Sigmoid colon (tissue), 7 donors: Measurements from ENCODE around the gene RNU1-3. TPM values are rescaled to one million over a fixed set of nuclear protein-coding genes. Genes with fewer than 3 reads are reported as not detected.
"Not testable (repeated sequence)": the region's sequence is repeated elsewhere in the genome, so short reads cannot be mapped to it uniquely, and the experiment has no call there.

Source experiments
- DNase-seq: peaks from one replicate; pipeline ENCODE4 v3.0.0-alpha.2; 2019
- H3K27ac ChIP-seq, 4 donors: fragments of 200-600 bp; sonication (generic); one replicate each; pipeline ENCODE4 v1.5.1; 2016 to 2019; ENCODE audit warnings: mild to moderate bottlenecking in 1 of 4
- H3K27me3 ChIP-seq, 3 donors: fragments of 200-600 bp; sonication (generic); one replicate each; pipeline ENCODE4 v1.5.1; 2019; ENCODE audit warnings: mild to moderate bottlenecking in 1 of 3
- H3K36me3 ChIP-seq, 4 donors: fragments of 200-600 bp; sonication (generic); one replicate each; pipeline ENCODE4 v1.5.1; 2016 to 2019
- H3K4me1 ChIP-seq, 4 donors: fragments of 200-600 bp; sonication (generic); one replicate each; pipeline ENCODE4 v1.5.1; 2017 to 2019
- H3K4me3 ChIP-seq, 4 donors: fragments of 200-600 bp; sonication (generic); one replicate each; pipeline ENCODE4 v1.5.1; 2017 to 2019; ENCODE audit warnings: mild to moderate bottlenecking in 2 of 4, moderate library complexity in 1 of 4
- H3K9me3 ChIP-seq, 4 donors: fragments of 200-600 bp in 3 of 4; sonication (generic) in 3 of 4; one replicate each; pipeline versions ENCODE4 v1.5.1 to v1.6.1; 2013 to 2019
- EP300 ChIP-seq, 4 donors: sonication (generic); formaldehyde crosslinking; IDR thresholded peaks; one replicate each; pipeline ENCODE4 v1.6.1; 2017; ENCODE audit warnings: antibody characterized with exemption in 4 of 4
- POLR2A ChIP-seq, 2 donors: fragments of 450-650 bp; IDR thresholded peaks; one replicate each; pipeline ENCODE4 v1.6.1; 2016; ENCODE audit warnings: antibody characterized with exemption in 2 of 2, mild to moderate bottlenecking in 2 of 2, moderate library complexity in 2 of 2
- POLR2AphosphoS5 ChIP-seq, 4 donors: sonication (generic); formaldehyde crosslinking; IDR thresholded peaks; one replicate each; pipeline ENCODE4 v1.6.1; 2017; ENCODE audit warnings: antibody characterized with exemption in 4 of 4
- WGBS, 2 donors: extraction: QIAGEN DNeasy Blood & Tissue Kit; methylation state at CpG; one replicate each; pipeline ENCODE4 v1.1.7; 2013; 5-methylcytosine and 5-hydroxymethylcytosine counted together
- intact Hi-C: fragments of 100-400 bp; cut with DNase I; formaldehyde crosslinking; loops from one replicate; pipeline ENCODE4 v1.15.1; 2023
- polyA plus RNA-seq, 3 donors: library from polyadenylated mRNA; stranded (reverse); fragments of 200-250 nt; gene quantifications; one replicate each; pipeline ENCODE4 v1.2.3, GENCODE V29; 2013
- total RNA-seq, 4 donors: library from RNA; depleted of rRNA; stranded (reverse); fragments of >200 nt; gene quantifications; one replicate each; pipeline ENCODE4 v1.1.0, GENCODE V29; 2016
- TF ChIP-seq, protein P1 (sequence below), 4 experiments: fragments of 450-650 bp in 3 of 4; fragments of 200-600 bp in 1 of 4; IDR thresholded peaks; one replicate each; pipeline ENCODE4 v1.5.1; 2016 to 2019; ENCODE audit warnings: antibody characterized with exemption in 4 of 4, mild to moderate bottlenecking in 3 of 4, moderate library complexity in 2 of 4
- donor health status: healthy with polysubstance abuse.
- donor health status: Bipolar disorder and iron deficiency.
- donor health status: healthy.

Gene RNU1-3
- total and polyA plus RNA-seq, 7 donors, result under 0.01 TPM; not detected in 3

DNA sequence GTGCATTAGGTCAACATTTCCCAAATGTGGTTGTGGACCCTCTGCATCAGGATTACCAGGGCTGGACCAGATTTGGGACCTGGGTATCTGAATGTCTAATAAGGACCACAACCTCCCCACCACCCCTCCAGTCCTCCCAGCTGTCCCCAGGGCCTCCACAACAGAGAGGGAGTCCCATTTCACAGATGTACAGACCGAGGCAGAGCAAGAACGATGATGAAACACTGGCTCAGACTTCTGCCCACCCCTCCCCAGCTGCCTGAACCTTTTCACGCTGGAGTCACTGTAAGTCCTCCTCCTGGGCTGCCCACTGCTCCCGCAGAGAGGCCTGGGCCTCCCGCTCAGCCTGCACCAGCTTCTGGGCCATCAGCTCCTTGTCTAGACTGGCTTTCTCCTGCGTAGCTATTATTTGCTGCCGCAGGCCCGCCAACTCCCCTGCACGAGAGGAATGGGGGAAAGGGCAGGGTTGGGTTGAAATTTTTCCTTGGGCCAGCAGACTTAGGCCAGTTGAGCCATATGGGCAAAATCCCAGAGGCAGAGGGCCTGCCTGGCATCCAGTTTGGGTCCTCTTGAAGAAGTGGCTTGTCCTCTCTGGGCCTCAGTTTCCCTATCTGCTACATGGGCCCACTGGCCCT is 45.0 kb downstream of the RNU1-3 start:
- not testable (repeated sequence) for H3K27ac ChIP-seq

DNA sequence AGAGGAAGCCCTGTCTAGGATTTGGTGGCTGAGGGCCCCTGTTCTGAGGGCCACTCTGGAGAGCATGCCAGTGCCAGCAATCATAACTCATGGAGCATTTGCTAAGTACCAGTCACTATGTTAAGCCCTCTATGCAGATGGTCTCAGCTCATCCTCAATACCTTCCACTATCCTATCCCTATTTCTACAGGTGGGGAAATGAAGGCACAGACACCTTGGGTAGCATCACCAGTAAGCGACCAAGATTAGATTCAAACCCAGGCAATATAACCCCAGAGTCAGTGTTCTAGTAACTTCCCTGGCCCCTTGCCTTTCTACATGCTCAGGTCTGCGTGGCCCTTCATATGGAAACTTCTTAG is 45.5 kb downstream of the RNU1-3 start:
- TF ChIP-seq POLR2AphosphoS5 (IDR thresholded peaks at IDR 0.05), result no peak
- TF ChIP-seq, protein P1, sequence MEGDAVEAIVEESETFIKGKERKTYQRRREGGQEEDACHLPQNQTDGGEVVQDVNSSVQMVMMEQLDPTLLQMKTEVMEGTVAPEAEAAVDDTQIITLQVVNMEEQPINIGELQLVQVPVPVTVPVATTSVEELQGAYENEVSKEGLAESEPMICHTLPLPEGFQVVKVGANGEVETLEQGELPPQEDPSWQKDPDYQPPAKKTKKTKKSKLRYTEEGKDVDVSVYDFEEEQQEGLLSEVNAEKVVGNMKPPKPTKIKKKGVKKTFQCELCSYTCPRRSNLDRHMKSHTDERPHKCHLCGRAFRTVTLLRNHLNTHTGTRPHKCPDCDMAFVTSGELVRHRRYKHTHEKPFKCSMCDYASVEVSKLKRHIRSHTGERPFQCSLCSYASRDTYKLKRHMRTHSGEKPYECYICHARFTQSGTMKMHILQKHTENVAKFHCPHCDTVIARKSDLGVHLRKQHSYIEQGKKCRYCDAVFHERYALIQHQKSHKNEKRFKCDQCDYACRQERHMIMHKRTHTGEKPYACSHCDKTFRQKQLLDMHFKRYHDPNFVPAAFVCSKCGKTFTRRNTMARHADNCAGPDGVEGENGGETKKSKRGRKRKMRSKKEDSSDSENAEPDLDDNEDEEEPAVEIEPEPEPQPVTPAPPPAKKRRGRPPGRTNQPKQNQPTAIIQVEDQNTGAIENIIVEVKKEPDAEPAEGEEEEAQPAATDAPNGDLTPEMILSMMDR (IDR thresholded peaks at IDR 0.05), result peak in 1 of 4 experiments; percentile 45
- no peaks in the 10 kb centered on the region for H3K27me3 ChIP-seq
- peaks cover 0 to 7% (median 6%) of the 10 kb centered on the region in 4 donors for H3K4me1 ChIP-seq
- WGBS, 2 donors, result 94 to 96% methylated on average over 2 of the region's 2 CpGs
- peaks cover 24 to 60% (median 34%) of the 10 kb centered on the region in 4 donors for H3K36me3 ChIP-seq
- no peak overlapping the region for H3K27ac ChIP-seq
- no peak overlapping the region for H3K4me3 ChIP-seq
- no peaks in the 10 kb centered on the region for H3K9me3 ChIP-seq
- intact Hi-C loops, result loop anchor here (1.0 kb wide), 1 partner anchor 330 kb away; no protein-coding TSS in a partner anchor
- DNase-seq, result no peak

More for the DNA sequence above, 45.0 kb downstream of the RNU1-3 start:
- H3K4me1 ChIP-seq, H3K27me3 ChIP-seq, H3K4me3 ChIP-seq, H3K9me3 ChIP-seq: not testable (repeated sequence)
- 93 to 95% methylated on average over 9 of the region's 9 CpGs for WGBS, 2 donors
- H3K36me3 ChIP-seq, result peaks cover 28 to 64% (median 38%) of the 10 kb centered on the region in 4 donors
- peak; percentile 75 for DNase-seq
- intact Hi-C loops, result loop anchor here (1.0 kb wide), 1 partner anchor 330 kb away; no protein-coding TSS in a partner anchor

DNA sequence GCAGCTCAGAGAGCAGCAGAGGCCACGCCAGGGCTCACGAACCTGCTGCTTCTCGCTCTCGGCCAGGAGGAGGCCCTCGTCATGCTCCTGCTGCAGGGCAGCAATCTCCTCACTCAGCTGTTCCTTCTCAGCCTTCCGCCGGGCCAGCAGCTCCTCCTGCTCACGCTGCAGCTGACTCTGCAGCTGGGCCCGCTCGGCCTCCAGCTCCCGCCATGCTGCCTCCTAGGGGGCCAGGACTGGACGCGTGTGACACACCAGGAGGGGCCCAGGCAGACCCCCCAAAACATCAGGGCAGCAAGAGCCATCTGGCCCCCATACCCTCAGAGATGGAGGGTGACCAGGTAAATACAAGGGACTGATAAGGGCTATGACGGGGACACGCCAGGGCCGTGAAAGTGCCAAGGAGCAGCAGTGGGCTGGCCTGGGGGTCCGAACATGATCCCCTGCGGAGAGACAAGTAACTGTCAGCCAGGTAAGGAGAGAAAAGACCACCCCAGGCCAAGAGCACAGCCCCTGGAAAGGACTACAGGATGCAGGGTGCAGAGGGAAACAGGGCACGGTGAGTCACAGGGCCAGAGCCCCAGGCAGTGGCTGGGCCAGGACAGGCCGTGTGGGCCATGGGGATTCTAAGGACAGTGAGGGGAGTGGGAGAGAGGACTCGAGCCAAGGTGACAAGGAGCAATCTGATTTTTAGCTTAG is 46.8 kb downstream of the RNU1-3 start:
- not testable (repeated sequence) for H3K27me3 ChIP-seq, H3K27ac ChIP-seq, H3K9me3 ChIP-seq, H3K4me1 ChIP-seq, H3K4me3 ChIP-seq
- 93% methylated on average over 21 of the region's 21 CpGs for WGBS, 2 donors
- intact Hi-C loops, result loop anchor here (10.0 kb wide), 3 partner anchors 175 to 435 kb away; partner anchors contain the start of genes NECAP2 and SDHB
- H3K36me3 ChIP-seq, result peaks cover 14 to 47% (median 24%) of the 10 kb centered on the region in 4 donors
- DNase-seq, result peak; percentile 77

DNA sequence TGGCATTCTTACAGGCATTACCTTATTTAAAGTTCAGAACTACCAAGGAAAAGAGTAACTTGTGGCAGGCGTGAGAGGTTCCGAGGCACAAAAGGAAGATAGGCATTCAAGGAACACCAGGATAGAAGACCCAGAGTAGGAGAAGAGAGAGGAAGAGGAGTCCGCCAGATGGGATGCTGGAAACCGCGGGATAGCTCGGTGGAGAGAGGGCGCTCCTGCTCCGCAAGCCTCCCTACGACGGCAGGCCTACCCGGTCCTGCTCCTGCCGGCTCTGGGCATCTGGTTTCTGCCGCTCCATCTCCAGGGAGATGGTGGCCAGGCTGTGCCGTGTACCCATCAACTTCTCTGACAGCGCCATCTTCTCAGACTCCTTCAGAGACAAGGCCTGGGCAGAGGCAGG is 48.0 kb downstream of the RNU1-3 start:
- TF ChIP-seq EP300 (IDR thresholded peaks at IDR 0.05) (no peak), POLR2A (IDR thresholded peaks at IDR 0.05) (no peak), POLR2AphosphoS5 (IDR thresholded peaks at IDR 0.05) (no peak)
- TF ChIP-seq, protein P1 (IDR thresholded peaks at IDR 0.05), result no peak
- no peaks in the 10 kb centered on the region for H3K9me3 ChIP-seq
- H3K4me1 ChIP-seq, result peaks cover 0 to 12% (median 10%) of the 10 kb centered on the region in 4 donors
- H3K36me3 ChIP-seq, result peaks cover 6 to 34% (median 15%) of the 10 kb centered on the region in 4 donors
- H3K4me3 ChIP-seq, result no peak overlapping the region
- H3K27ac ChIP-seq, result no peak overlapping the region
- H3K27me3 ChIP-seq, result no peaks in the 10 kb centered on the region
- intact Hi-C loops, result loop anchor here (10.0 kb wide), 3 partner anchors 174 to 436 kb away; partner anchors contain the start of genes NECAP2 and SDHB
- 87% methylated on average over 15 of the region's 15 CpGs for WGBS, 2 donors
- peak; percentile 83 for DNase-seq

DNA sequence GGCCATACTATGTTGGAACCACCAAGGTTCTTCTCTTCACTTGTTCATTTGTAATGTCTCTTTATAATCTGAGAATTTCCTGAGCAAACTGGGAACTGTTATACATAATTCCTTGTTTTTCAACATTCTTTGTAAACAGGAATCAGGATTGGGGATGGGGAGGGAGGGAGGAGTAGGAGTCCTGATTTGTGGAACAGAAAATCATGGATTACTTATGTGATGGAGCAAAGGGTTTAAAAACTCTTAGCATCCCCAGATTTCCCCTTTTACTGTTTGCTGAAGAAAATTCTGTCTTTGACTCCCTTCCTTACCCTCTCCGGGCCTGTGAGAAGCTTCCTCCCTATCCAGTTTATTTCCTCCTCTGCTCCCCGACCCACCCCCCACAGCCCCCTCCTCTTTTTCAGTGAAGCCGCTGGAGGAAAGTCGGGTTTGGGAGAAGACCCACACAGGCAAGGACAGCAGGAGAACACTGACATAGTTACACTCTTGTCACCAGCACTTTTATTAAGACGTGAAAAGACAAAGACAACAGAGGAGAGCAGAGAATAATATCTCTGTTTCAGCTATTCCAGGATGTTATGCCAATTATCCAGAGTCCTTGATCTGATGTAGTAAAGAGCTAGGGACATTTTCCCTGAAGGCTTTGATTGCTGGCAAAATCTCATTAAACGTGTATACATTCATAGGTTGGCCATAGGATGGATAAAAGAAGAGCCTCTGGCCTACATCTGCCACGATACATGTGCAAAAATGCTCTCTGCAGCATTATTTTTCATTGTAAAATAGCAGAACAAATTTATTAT is 48.8 kb downstream of the RNU1-3 start:
- 81 to 85% methylated on average over 7 of the region's 7 CpGs for WGBS, 2 donors
- no peak for DNase-seq
- no peak overlapping the region for H3K4me3 ChIP-seq
- H3K27ac ChIP-seq, result no peak overlapping the region
- TF ChIP-seq, protein P1 (IDR thresholded peaks at IDR 0.05), result no peak
- TF ChIP-seq POLR2AphosphoS5 (IDR thresholded peaks at IDR 0.05) (no peak), EP300 (IDR thresholded peaks at IDR 0.05) (no peak)
- peaks cover 0 to 14% (median 12%) of the 10 kb centered on the region in 4 donors for H3K4me1 ChIP-seq
- intact Hi-C loops, result loop anchor here (10.0 kb wide), 3 partner anchors 173 to 437 kb away; partner anchors contain the start of genes NECAP2 and SDHB
- H3K9me3 ChIP-seq, result no peaks in the 10 kb centered on the region
- H3K36me3 ChIP-seq, result peaks cover 5 to 27% (median 12%) of the 10 kb centered on the region in 4 donors
- no peaks in the 10 kb centered on the region for H3K27me3 ChIP-seq
